Fibroblast of lung (primary cell): ENCODE results near the gene RYR2.

ENCODE experiments used
- CTCF ChIP-seq, 2 donors: IDR thresholded peaks in 1 of 2; conservative IDR thresholded peaks in 1 of 2; 1 replicate in 1 of 2; 2 replicates in 1 of 2; pipeline ENCODE4 v1.5.1; 2011 to 2012; ENCODE audit warnings: low read length in 2 of 2, control low read depth in 1 of 2, inconsistent platforms in 1 of 2, low read depth in 1 of 2, mild to moderate bottlenecking in 1 of 2
- EZH2 ChIP-seq: IDR thresholded peaks from 2 replicates; pipeline ENCODE4 v1.5.1; 2012; ENCODE audit warnings: low read length, control low read depth, mild to moderate bottlenecking; ENCODE audit errors: missing control alignments

GRCh38 chr1:237473854-237474253 is 431.9 kb downstream of the RYR2 start:
- TF ChIP-seq CTCF (conservative IDR thresholded peaks at IDR 0.05 in 1 of 2, IDR thresholded peaks at IDR 0.05 in 1 of 2; ENCODE audit: low read depth in 1 of 2, low read length in 2 of 2) (no peak), EZH2 (no peak)
